Endothelial cell of umbilical vein (primary cell): ENCODE results near the gene ANXA9. TPM values are rescaled to one million over a fixed set of nuclear protein-coding genes. Genes with fewer than 3 reads are reported as not detected.

Experiments used
- BruUV-seq: library from RNA; stranded (reverse); fragments of 400-500 nt; replicated peaks from 2 replicates; lab custom pipeline; 2021; lab: Mats Ljungman, UMichigan
- CTCF ChIA-PET: fragments of 300-600, 350-600 bp; sonication (Branson Sonifier 250); formaldehyde crosslinking; loops from one replicate; lab custom pipeline; 2021; ENCODE audit warnings: antibody characterized with exemption, inconsistent platforms; lab: Charles Lee
- POLR2A ChIA-PET: fragments of 300-600, 350-600 bp; sonication (Branson Sonifier 250); formaldehyde crosslinking; loops from one replicate; lab custom pipeline; 2021; ENCODE audit warnings: antibody characterized with exemption, inconsistent platforms; lab: Charles Lee
- DNase-seq: peaks from one replicate; pipeline ENCODE4 v3.0.0-alpha.2; 2011; ENCODE audit warnings: low read depth, low spot score
- FAIRE-seq: peaks from 2 replicates; lab custom pipeline; 2011; peaks lifted over from hg19 to GRCh38; lab: Jason Lieb, UNC
- H2AFZ ChIP-seq: 2 replicates; pipeline ENCODE4 v1.6.0; 2012; ENCODE audit warnings: low read depth, low read length, control low read depth, inconsistent platforms
- H3K27ac ChIP-seq: 2 replicates; pipeline ENCODE4 v1.5.1; 2011; ENCODE audit warnings: low read depth, mild to moderate bottlenecking, control low read depth, low read length, moderate library complexity; ENCODE audit not compliant: insufficient read depth
- H3K27me3 ChIP-seq, 2 experiments: 2 replicates each; pipeline versions ENCODE4 v1.6.0 to v1.6.1; 2011; ENCODE audit warnings: low read length in 2 of 2, mixed read lengths in 1 of 2; ENCODE audit not compliant: control insufficient read depth in 2 of 2, insufficient read depth in 2 of 2
- H3K36me3 ChIP-seq, 2 experiments: 2 replicates in 1 of 2; 3 replicates in 1 of 2; pipeline ENCODE4 v1.5.1; 2011; ENCODE audit warnings: low read length in 2 of 2, mild to moderate bottlenecking in 1 of 2, moderate library complexity in 1 of 2; ENCODE audit not compliant: control insufficient read depth in 2 of 2, insufficient read depth in 2 of 2; ENCODE audit errors: extremely low read depth in 1 of 2
- H3K4me1 ChIP-seq: 3 replicates; pipeline ENCODE4 v1.5.1; 2011; ENCODE audit warnings: mild to moderate bottlenecking, low read length; ENCODE audit not compliant: control insufficient read depth, insufficient read depth; ENCODE audit errors: extremely low read depth
- H3K4me2 ChIP-seq: 2 replicates; pipeline ENCODE4 v1.6.1; 2011; ENCODE audit warnings: low read length, control low read depth, mixed read lengths; ENCODE audit not compliant: insufficient read depth
- H3K4me3 ChIP-seq, 3 experiments: fragments of 200-600 bp in 1 of 3; sonication (generic), shearing (Covaris generic) in 1 of 3; replicated peaks in 1 of 3; 2 replicates each; pipeline ENCODE4 v1.5.1; 2011 to 2016; ENCODE audit warnings: control low read depth in 3 of 3, low read length in 3 of 3, mild to moderate bottlenecking in 2 of 3, inconsistent platforms in 1 of 3, low read depth in 1 of 3, moderate library complexity in 1 of 3; ENCODE audit not compliant: insufficient read depth in 1 of 3
- H3K79me2 ChIP-seq: 2 replicates; pipeline ENCODE4 v1.6.0; 2012; ENCODE audit warnings: low read length, inconsistent platforms; ENCODE audit not compliant: control insufficient read depth, insufficient read depth
- H3K9ac ChIP-seq: replicated peaks from 2 replicates; pipeline ENCODE3; 2011; ENCODE audit warnings: low read length, control low read depth; ENCODE audit not compliant: insufficient read depth; ENCODE audit errors: extremely low read depth
- H3K9me1 ChIP-seq: replicated peaks from 3 replicates; pipeline ENCODE4 v1.6.0; 2011; ENCODE audit warnings: mild to moderate bottlenecking, low read length; ENCODE audit not compliant: control insufficient read depth, insufficient read depth; ENCODE audit errors: extremely low read depth
- H3K9me3 ChIP-seq: replicated peaks from 2 replicates; pipeline ENCODE4 v1.5.1; 2012; ENCODE audit warnings: low read length, inconsistent platforms; ENCODE audit not compliant: control insufficient read depth, insufficient read depth
- H4K20me1 ChIP-seq: replicated peaks from 2 replicates; pipeline ENCODE3; 2011; ENCODE audit warnings: mild to moderate bottlenecking, low read length; ENCODE audit not compliant: control insufficient read depth, insufficient read depth; ENCODE audit errors: extremely low read depth
- CTCF ChIP-seq, 2 donors: IDR thresholded peaks; 1 replicate in 1 of 2; 2 replicates in 1 of 2; pipeline ENCODE4 v1.5.1; 2011; ENCODE audit warnings: low read length in 2 of 2, mild to moderate bottlenecking in 2 of 2, moderate library complexity in 2 of 2, control low read depth in 1 of 2, inconsistent platforms in 1 of 2, low read depth in 1 of 2; ENCODE audit not compliant: insufficient read depth in 1 of 2; ENCODE audit errors: extremely low read depth in 1 of 2
- POLR2A ChIP-seq: IDR thresholded peaks from 2 replicates; pipeline ENCODE4 v1.6.1; 2012; ENCODE audit warnings: low read depth, mild to moderate bottlenecking, control low read depth, low read length
- dilution Hi-C: fragments of 300-500 bp; cut with MboI; formaldehyde crosslinking; loops from one replicate; pipeline ENCODE4 v1.15.0; 2019; ENCODE audit warnings: low sequenced_read_pairs; ENCODE audit not compliant: extremely low pct_ligation_motif_present
- intact Hi-C: fragments of 100-400 bp; cut with micrococcal nuclease; formaldehyde crosslinking; loops from one replicate; pipeline ENCODE4 v1.10.0; 2022
- polyA plus RNA-seq, 4 experiments: library from polyadenylated mRNA; depleted of rRNA in 3 of 4; stranded (reverse) in 3 of 4; unstranded in 1 of 4; fragments of >200 nt; gene quantifications; 2 replicates each; pipeline versions ENCODE4 v1.2.1 to v1.2.3, GENCODE V29; 2011 to 2012; ENCODE audit warnings: missing spikeins in 1 of 4
- total RNA-seq: library from RNA; stranded (reverse); gene quantifications from 2 replicates; pipeline ENCODE4 v1.2.3, GENCODE V29; 2021

Gene ANXA9
- total and polyA plus RNA-seq, 2 donors (not counting 3 experiments of a cell fraction or from before 2014, with no cell fraction given), result not detected

- no peak for FAIRE-seq
Measured at GRCh38 chr1:150970808-150971582, 11.1 kb upstream of the ANXA9 start.

More at GRCh38 chr1:150970808-150971582, 11.1 kb upstream of the ANXA9 start:
- H3K27ac ChIP-seq, result no peak overlapping the region
- dilution Hi-C loops (no loop called here), intact Hi-C loops (no loop called here)
- BruUV-seq, result no TSS peak
- no peak overlapping the region for H3K4me3 ChIP-seq
- no peaks in the 10 kb centered on the region for H4K20me1 ChIP-seq
- H3K9me3 ChIP-seq, result no peaks in the 10 kb centered on the region
- peaks cover 15% of the 10 kb centered on the region for H3K4me1 ChIP-seq
- TF ChIP-seq CTCF (IDR thresholded peaks at IDR 0.05; ENCODE audit: extremely low read depth in 1 of 2, insufficient read depth in 1 of 2, low read depth in 1 of 2, low read length in 2 of 2) (no peak), POLR2A (peak; percentile 8)
- H3K79me2 ChIP-seq, result peaks cover 57% of the 10 kb centered on the region
- peaks cover 18 to 23% of the 10 kb centered on the region in 2 experiments for H3K36me3 ChIP-seq
- ChIA-PET CTCF (interaction anchor here (1.3 to 3.3 kb wide), 4 partner anchors 8 to 35 kb away, joined by 6 to 22 read pairs (median 8); partner anchors contain the start of gene MINDY1), POLR2A (no interaction called here)
- no peak for DNase-seq
- H3K27me3 ChIP-seq, result no peaks in the 10 kb centered on the region
- no peak overlapping the region for H3K4me2 ChIP-seq
- no peaks in the 10 kb centered on the region for H3K9me1 ChIP-seq
- no peak overlapping the region for H3K9ac ChIP-seq
- H2AFZ ChIP-seq, result no peak overlapping the region
